Endothelial cell of umbilical vein (primary cell): ENCODE results near the gene KCTD14. TPM values are rescaled to one million over a fixed set of nuclear protein-coding genes. Genes with fewer than 3 reads are reported as not detected.

Experiments used
- BruUV-seq: library from RNA; stranded (reverse); fragments of 400-500 nt; replicated peaks from 2 replicates; lab custom pipeline; 2021; lab: Mats Ljungman, UMichigan
- CTCF ChIA-PET: fragments of 300-600, 350-600 bp; sonication (Branson Sonifier 250); formaldehyde crosslinking; loops from one replicate; lab custom pipeline; 2021; ENCODE audit warnings: antibody characterized with exemption, inconsistent platforms; lab: Charles Lee
- POLR2A ChIA-PET: fragments of 300-600, 350-600 bp; sonication (Branson Sonifier 250); formaldehyde crosslinking; loops from one replicate; lab custom pipeline; 2021; ENCODE audit warnings: antibody characterized with exemption, inconsistent platforms; lab: Charles Lee
- DNase-seq: peaks from one replicate; pipeline ENCODE4 v3.0.0-alpha.2; 2011; ENCODE audit warnings: low read depth, low spot score
- FAIRE-seq: peaks from 2 replicates; lab custom pipeline; 2011; peaks lifted over from hg19 to GRCh38; lab: Jason Lieb, UNC
- H2AFZ ChIP-seq: 2 replicates; pipeline ENCODE4 v1.6.0; 2012; ENCODE audit warnings: low read depth, low read length, control low read depth, inconsistent platforms
- H3K27ac ChIP-seq: 2 replicates; pipeline ENCODE4 v1.5.1; 2011; ENCODE audit warnings: low read depth, mild to moderate bottlenecking, control low read depth, low read length, moderate library complexity; ENCODE audit not compliant: insufficient read depth
- H3K27me3 ChIP-seq, 2 experiments: 2 replicates each; pipeline versions ENCODE4 v1.6.0 to v1.6.1; 2011; ENCODE audit warnings: low read length in 2 of 2, mixed read lengths in 1 of 2; ENCODE audit not compliant: control insufficient read depth in 2 of 2, insufficient read depth in 2 of 2
- H3K36me3 ChIP-seq, 2 experiments: 2 replicates in 1 of 2; 3 replicates in 1 of 2; pipeline ENCODE4 v1.5.1; 2011; ENCODE audit warnings: low read length in 2 of 2, mild to moderate bottlenecking in 1 of 2, moderate library complexity in 1 of 2; ENCODE audit not compliant: control insufficient read depth in 2 of 2, insufficient read depth in 2 of 2; ENCODE audit errors: extremely low read depth in 1 of 2
- H3K4me1 ChIP-seq: 3 replicates; pipeline ENCODE4 v1.5.1; 2011; ENCODE audit warnings: mild to moderate bottlenecking, low read length; ENCODE audit not compliant: control insufficient read depth, insufficient read depth; ENCODE audit errors: extremely low read depth
- H3K4me2 ChIP-seq: 2 replicates; pipeline ENCODE4 v1.6.1; 2011; ENCODE audit warnings: low read length, control low read depth, mixed read lengths; ENCODE audit not compliant: insufficient read depth
- H3K4me3 ChIP-seq, 3 experiments: fragments of 200-600 bp in 1 of 3; sonication (generic), shearing (Covaris generic) in 1 of 3; replicated peaks in 1 of 3; 2 replicates each; pipeline ENCODE4 v1.5.1; 2011 to 2016; ENCODE audit warnings: control low read depth in 3 of 3, low read length in 3 of 3, mild to moderate bottlenecking in 2 of 3, inconsistent platforms in 1 of 3, low read depth in 1 of 3, moderate library complexity in 1 of 3; ENCODE audit not compliant: insufficient read depth in 1 of 3
- H3K79me2 ChIP-seq: 2 replicates; pipeline ENCODE4 v1.6.0; 2012; ENCODE audit warnings: low read length, inconsistent platforms; ENCODE audit not compliant: control insufficient read depth, insufficient read depth
- H3K9ac ChIP-seq: replicated peaks from 2 replicates; pipeline ENCODE3; 2011; ENCODE audit warnings: low read length, control low read depth; ENCODE audit not compliant: insufficient read depth; ENCODE audit errors: extremely low read depth
- H3K9me1 ChIP-seq: replicated peaks from 3 replicates; pipeline ENCODE4 v1.6.0; 2011; ENCODE audit warnings: mild to moderate bottlenecking, low read length; ENCODE audit not compliant: control insufficient read depth, insufficient read depth; ENCODE audit errors: extremely low read depth
- H3K9me3 ChIP-seq: replicated peaks from 2 replicates; pipeline ENCODE4 v1.5.1; 2012; ENCODE audit warnings: low read length, inconsistent platforms; ENCODE audit not compliant: control insufficient read depth, insufficient read depth
- H4K20me1 ChIP-seq: replicated peaks from 2 replicates; pipeline ENCODE3; 2011; ENCODE audit warnings: mild to moderate bottlenecking, low read length; ENCODE audit not compliant: control insufficient read depth, insufficient read depth; ENCODE audit errors: extremely low read depth
- CTCF ChIP-seq, 2 donors: IDR thresholded peaks; 1 replicate in 1 of 2; 2 replicates in 1 of 2; pipeline ENCODE4 v1.5.1; 2011; ENCODE audit warnings: low read length in 2 of 2, mild to moderate bottlenecking in 2 of 2, moderate library complexity in 2 of 2, control low read depth in 1 of 2, inconsistent platforms in 1 of 2, low read depth in 1 of 2; ENCODE audit not compliant: insufficient read depth in 1 of 2; ENCODE audit errors: extremely low read depth in 1 of 2
- EZH2 ChIP-seq: IDR thresholded peaks from 2 replicates; pipeline ENCODE4 v1.6.1; 2012; ENCODE audit warnings: borderline replicate concordance, low read depth, mild to moderate bottlenecking, moderate library complexity, low read length, inconsistent platforms; ENCODE audit not compliant: severe bottlenecking
- FOS ChIP-seq: IDR thresholded peaks from 2 replicates; pipeline ENCODE4 v1.6.1; 2011; ENCODE audit warnings: mild to moderate bottlenecking, low read length, moderate library complexity, borderline replicate concordance; ENCODE audit not compliant: insufficient read depth
- GATA2 ChIP-seq: IDR thresholded peaks from 2 replicates; pipeline ENCODE4 v1.7.0; 2011; ENCODE audit warnings: low read depth, mild to moderate bottlenecking, moderate library complexity, mixed read lengths, low read length; ENCODE audit not compliant: insufficient read length, insufficient read depth
- JUN ChIP-seq: IDR thresholded peaks from 2 replicates; pipeline ENCODE4 v1.6.1; 2011; ENCODE audit warnings: borderline replicate concordance, low read depth; ENCODE audit not compliant: insufficient read length, insufficient read depth
- MYC ChIP-seq: IDR thresholded peaks from one replicate; pipeline ENCODE4 v1.6.1; 2011; ENCODE audit warnings: mild to moderate bottlenecking, low read depth, low read length
- POLR2A ChIP-seq: IDR thresholded peaks from 2 replicates; pipeline ENCODE4 v1.6.1; 2012; ENCODE audit warnings: low read depth, mild to moderate bottlenecking, control low read depth, low read length
- dilution Hi-C: fragments of 300-500 bp; cut with MboI; formaldehyde crosslinking; loops from one replicate; pipeline ENCODE4 v1.15.0; 2019; ENCODE audit warnings: low sequenced_read_pairs; ENCODE audit not compliant: extremely low pct_ligation_motif_present
- intact Hi-C: fragments of 100-400 bp; cut with micrococcal nuclease; formaldehyde crosslinking; loops from one replicate; pipeline ENCODE4 v1.10.0; 2022
- polyA plus RNA-seq, 4 experiments: library from polyadenylated mRNA; depleted of rRNA in 3 of 4; stranded (reverse) in 3 of 4; unstranded in 1 of 4; fragments of >200 nt; gene quantifications; 2 replicates each; pipeline versions ENCODE4 v1.2.1 to v1.2.3, GENCODE V29; 2011 to 2012; ENCODE audit warnings: missing spikeins in 1 of 4
- total RNA-seq: library from RNA; stranded (reverse); gene quantifications from 2 replicates; pipeline ENCODE4 v1.2.3, GENCODE V29; 2021

KCTD14 gene
- total and polyA plus RNA-seq, 2 donors (not counting 3 experiments of a cell fraction or from before 2014, with no cell fraction given), result 0.57 to 1.8 TPM

DNA sequence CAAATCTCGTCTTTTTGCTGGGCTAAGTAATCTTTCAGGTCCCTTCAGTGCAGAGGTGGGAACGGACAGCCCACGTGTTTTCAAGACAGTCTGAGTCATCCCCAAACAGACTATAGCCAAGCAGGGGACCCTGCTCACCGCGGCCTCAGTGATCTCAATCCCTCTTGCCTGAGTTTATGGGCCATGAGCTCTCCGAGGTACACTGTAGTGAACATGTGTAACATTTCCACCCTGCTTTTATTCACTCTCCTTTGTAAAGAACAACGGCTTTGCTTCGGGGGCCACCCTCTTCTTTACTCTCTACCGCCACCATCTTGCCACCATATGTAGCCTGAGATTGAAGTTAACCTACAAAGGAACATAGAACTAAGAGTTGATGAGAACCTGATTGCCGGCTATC, 11.5 kb upstream of the KCTD14 start:
- intact Hi-C loops (no loop called here), dilution Hi-C loops (no loop called here)
- H3K9me1 ChIP-seq, result no peaks in the 10 kb centered on the region
- CTCF ChIA-PET, result interaction anchor here (1.0 to 1.4 kb wide), 2 partner anchors 11 to 26 kb away, joined by 4 read pairs; no protein-coding TSS in a partner anchor
- H3K36me3 ChIP-seq, result no peaks in the 10 kb centered on the region
- no peak overlapping the region for H2AFZ ChIP-seq
- no peak for DNase-seq
- no peak overlapping the region for H3K4me2 ChIP-seq
- H3K27me3 ChIP-seq, result no peaks in the 10 kb centered on the region
- no TSS peak for BruUV-seq
- H3K79me2 ChIP-seq, result no peaks in the 10 kb centered on the region
- no peaks in the 10 kb centered on the region for H4K20me1 ChIP-seq
- FAIRE-seq, result no peak
- TF ChIP-seq EZH2 (no peak), JUN (no peak), CTCF (IDR thresholded peaks at IDR 0.05; ENCODE audit: extremely low read depth in 1 of 2, insufficient read depth in 1 of 2, low read depth in 1 of 2, low read length in 2 of 2) (no peak), FOS (no peak), POLR2A (no peak), MYC (no peak), GATA2 (no peak)
- peaks cover 17% of the 10 kb centered on the region for H3K4me1 ChIP-seq
- H3K4me3 ChIP-seq, result no peak overlapping the region
- H3K27ac ChIP-seq, result no peak overlapping the region
- POLR2A ChIA-PET, result no interaction called here
- no peaks in the 10 kb centered on the region for H3K9me3 ChIP-seq
- no peak overlapping the region for H3K9ac ChIP-seq
